Lung (tissue), 12 donors: ENCODE results near the gene CPA2. TPM values are rescaled to one million over a fixed set of nuclear protein-coding genes. Genes with fewer than 3 reads are reported as not detected.

ENCODE experiments used
- ATAC-seq: fragments of 200-7000 bp; cut with Tn5 transposase; one replicate; pipeline ENCODE4 v1.9.1; 2020; ENCODE audit warnings: moderate number of reproducible peaks; ENCODE audit not compliant: insufficient read depth, low FRiP score
- DNase-seq, 3 donors: peaks; one replicate each; pipeline ENCODE4 v3.0.0-alpha.2; 2013 to 2017
- H3K27ac ChIP-seq, 2 donors: one replicate each; pipeline ENCODE4 v1.5.1; 2013; ENCODE audit warnings: mild to moderate bottlenecking in 2 of 2, moderate library complexity in 2 of 2, control low read depth in 1 of 2, inconsistent platforms in 1 of 2, low read depth in 1 of 2, low read length in 1 of 2
- H3K27me3 ChIP-seq, 3 donors: one replicate each; pipeline ENCODE4 v1.5.1; 2013; ENCODE audit warnings: low read length in 2 of 3; ENCODE audit not compliant: control insufficient read depth in 3 of 3, insufficient read depth in 3 of 3
- H3K36me3 ChIP-seq, 4 donors: one replicate each; pipeline ENCODE4 v1.5.1; 2013; ENCODE audit warnings: low read length in 4 of 4, mild to moderate bottlenecking in 1 of 4, moderate library complexity in 1 of 4; ENCODE audit not compliant: control insufficient read depth in 4 of 4, insufficient read depth in 4 of 4
- H3K4me1 ChIP-seq, 5 donors: one replicate each; pipeline ENCODE4 v1.5.1; 2013; ENCODE audit warnings: low read length in 5 of 5, mild to moderate bottlenecking in 2 of 5, moderate library complexity in 1 of 5; ENCODE audit not compliant: control insufficient read depth in 5 of 5, insufficient read depth in 5 of 5
- H3K4me3 ChIP-seq: one replicate; pipeline ENCODE4 v1.5.1; 2013; ENCODE audit warnings: mild to moderate bottlenecking, control low read depth, moderate library complexity
- H3K9ac ChIP-seq, 2 donors: one replicate each; pipeline ENCODE4 v1.5.1; 2013; ENCODE audit warnings: low read length in 2 of 2, control low read depth in 1 of 2; ENCODE audit not compliant: insufficient read depth in 1 of 2
- H3K9me3 ChIP-seq, 4 donors: one replicate each; pipeline ENCODE4 v1.5.1; 2013; ENCODE audit warnings: low read length in 3 of 4, mild to moderate bottlenecking in 1 of 4, moderate library complexity in 1 of 4; ENCODE audit not compliant: control insufficient read depth in 4 of 4, insufficient read depth in 3 of 4
- CTCF ChIP-seq: IDR thresholded peaks from 2 replicates; pipeline ENCODE4 v1.5.1; 2012; ENCODE audit warnings: mild to moderate bottlenecking; ENCODE audit errors: control extremely low read depth, extremely low read depth
- WGBS, 2 donors: extraction: QIAGEN DNeasy Blood & Tissue Kit; methylation state at CpG; one replicate each; pipeline ENCODE4 v1.1.7; 2013; 5-methylcytosine and 5-hydroxymethylcytosine counted together
- polyA plus RNA-seq, 2 donors: library from polyadenylated mRNA; stranded (reverse); fragments of 200-250 nt; gene quantifications; one replicate each; pipeline ENCODE4 v1.2.1, GENCODE V29; 2013
- total RNA-seq, 2 donors: library from RNA; depleted of rRNA in 1 of 2; stranded (reverse); fragments of >200 nt in 1 of 2; gene quantifications; one replicate each; pipeline ENCODE4 v1.2.1, GENCODE V29; 2014 to 2021
- donor health status: control.
- donor health status: control.
- donor health status: Bipolar disorder and iron deficiency.
- donor health status: healthy.
- donor health status: DM: yes; HTN: yes; CAD: no.

CPA2 gene
- total and polyA plus RNA-seq, 4 donors = 0.21 to 2.0 TPM; not detected in 2

- ATAC-seq (no peak), DNase-seq (no peak)
- Histone ChIP-seq H3K4me3 (no peak overlapping the region), H3K36me3 (no peaks in the 10 kb centered on the region), H3K9ac (no peak overlapping the region), H3K27ac (no peak overlapping the region), H3K27me3 (no peaks in the 10 kb centered on the region), H3K4me1 (no peaks in the 10 kb centered on the region), H3K9me3 (no peaks in the 10 kb centered on the region)
- WGBS, 2 donors = 92 to 96% methylated on average over 13 of the region's 13 CpGs
- no peak for TF ChIP-seq CTCF
These were observed 29.7 kb downstream of the CPA2 start for GRCh38 chr7:130296221-130296951.

- TF ChIP-seq CTCF = no peak
- Histone ChIP-seq H3K27me3 (no peaks in the 10 kb centered on the region), H3K27ac (no peak overlapping the region), H3K9ac (no peak overlapping the region), H3K9me3 (no peaks in the 10 kb centered on the region), H3K4me1 (no peaks in the 10 kb centered on the region), H3K4me3 (no peak overlapping the region), H3K36me3 (no peaks in the 10 kb centered on the region)
- DNase-seq = no peak
- no peak for ATAC-seq
- 83 to 91% methylated on average over 20 of the region's 20 CpGs for WGBS, 2 donors
These were observed 31.2 kb downstream of the CPA2 start for GRCh38 chr7:130297628-130298543.

GRCh38 chr7:130298544-130299326 lies 32.1 kb downstream of the CPA2 start:
- Histone ChIP-seq H3K4me3 (no peak overlapping the region), H3K27ac (no peak overlapping the region), H3K9me3 (no peaks in the 10 kb centered on the region), H3K9ac (no peak overlapping the region), H3K36me3 (no peaks in the 10 kb centered on the region), H3K4me1 (no peaks in the 10 kb centered on the region), H3K27me3 (no peaks in the 10 kb centered on the region)
- DNase-seq (no peak), ATAC-seq (no peak)
- TF ChIP-seq CTCF = no peak
- 84 to 90% methylated on average over 5 of the region's 5 CpGs for WGBS, 2 donors
